ENCODE data around the gene WTIP. TPM values are rescaled to one million over a fixed set of nuclear protein-coding genes. Genes with fewer than 3 reads are reported as not detected.
"Not testable (repeated sequence)": the region's sequence is repeated elsewhere in the genome, so short reads cannot be mapped to it uniquely, and the experiment has no call there.

WTIP gene
- total RNA-seq, 4 donors from 2014 or later = 14.1 to 22.1 (median 16.7) TPM

DNA sequence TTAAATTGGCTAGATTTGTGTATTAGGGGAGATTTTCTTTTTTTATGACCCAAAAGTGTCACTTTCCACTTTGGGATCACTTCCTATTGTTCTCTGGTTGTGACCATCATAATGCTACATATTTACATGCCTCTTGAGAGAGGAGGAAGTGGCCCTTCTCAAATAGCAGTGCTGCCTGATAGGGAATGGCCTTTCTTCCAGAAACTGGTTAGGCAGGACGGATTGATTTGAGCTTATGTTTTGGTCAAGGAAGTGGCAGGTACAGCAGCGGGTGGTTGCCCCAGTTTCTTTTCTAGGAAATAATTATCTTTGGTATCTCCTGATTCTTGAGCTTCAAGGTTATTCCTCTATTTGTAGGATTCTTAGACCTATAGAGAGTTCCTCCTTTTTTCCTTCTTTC, 21.9 kb upstream of the WTIP start:
- no peaks in the 10 kb centered on the region for H3K27me3 ChIP-seq
- H3K4me3 ChIP-seq (replicated peaks in 1 of 3) = no peak overlapping the region
- DNase-seq = no peak
- no peak for TF ChIP-seq POLR2A (IDR thresholded peaks at IDR 0.05)
- TF ChIP-seq, protein P1, sequence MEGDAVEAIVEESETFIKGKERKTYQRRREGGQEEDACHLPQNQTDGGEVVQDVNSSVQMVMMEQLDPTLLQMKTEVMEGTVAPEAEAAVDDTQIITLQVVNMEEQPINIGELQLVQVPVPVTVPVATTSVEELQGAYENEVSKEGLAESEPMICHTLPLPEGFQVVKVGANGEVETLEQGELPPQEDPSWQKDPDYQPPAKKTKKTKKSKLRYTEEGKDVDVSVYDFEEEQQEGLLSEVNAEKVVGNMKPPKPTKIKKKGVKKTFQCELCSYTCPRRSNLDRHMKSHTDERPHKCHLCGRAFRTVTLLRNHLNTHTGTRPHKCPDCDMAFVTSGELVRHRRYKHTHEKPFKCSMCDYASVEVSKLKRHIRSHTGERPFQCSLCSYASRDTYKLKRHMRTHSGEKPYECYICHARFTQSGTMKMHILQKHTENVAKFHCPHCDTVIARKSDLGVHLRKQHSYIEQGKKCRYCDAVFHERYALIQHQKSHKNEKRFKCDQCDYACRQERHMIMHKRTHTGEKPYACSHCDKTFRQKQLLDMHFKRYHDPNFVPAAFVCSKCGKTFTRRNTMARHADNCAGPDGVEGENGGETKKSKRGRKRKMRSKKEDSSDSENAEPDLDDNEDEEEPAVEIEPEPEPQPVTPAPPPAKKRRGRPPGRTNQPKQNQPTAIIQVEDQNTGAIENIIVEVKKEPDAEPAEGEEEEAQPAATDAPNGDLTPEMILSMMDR (IDR thresholded peaks at IDR 0.05) = no peak
- 92 to 96% methylated on average over 2 of the region's 2 CpGs for WGBS, 2 donors
- intact Hi-C loops (cut with DNase I) = no loop called here
- H3K36me3 ChIP-seq = peaks cover 59 to 68% of the 10 kb centered on the region in 2 donors
- H3K4me1 ChIP-seq = no peaks in the 10 kb centered on the region
- H3K9me3 ChIP-seq = no peaks in the 10 kb centered on the region
- H3K27ac ChIP-seq = no peak overlapping the region

DNA sequence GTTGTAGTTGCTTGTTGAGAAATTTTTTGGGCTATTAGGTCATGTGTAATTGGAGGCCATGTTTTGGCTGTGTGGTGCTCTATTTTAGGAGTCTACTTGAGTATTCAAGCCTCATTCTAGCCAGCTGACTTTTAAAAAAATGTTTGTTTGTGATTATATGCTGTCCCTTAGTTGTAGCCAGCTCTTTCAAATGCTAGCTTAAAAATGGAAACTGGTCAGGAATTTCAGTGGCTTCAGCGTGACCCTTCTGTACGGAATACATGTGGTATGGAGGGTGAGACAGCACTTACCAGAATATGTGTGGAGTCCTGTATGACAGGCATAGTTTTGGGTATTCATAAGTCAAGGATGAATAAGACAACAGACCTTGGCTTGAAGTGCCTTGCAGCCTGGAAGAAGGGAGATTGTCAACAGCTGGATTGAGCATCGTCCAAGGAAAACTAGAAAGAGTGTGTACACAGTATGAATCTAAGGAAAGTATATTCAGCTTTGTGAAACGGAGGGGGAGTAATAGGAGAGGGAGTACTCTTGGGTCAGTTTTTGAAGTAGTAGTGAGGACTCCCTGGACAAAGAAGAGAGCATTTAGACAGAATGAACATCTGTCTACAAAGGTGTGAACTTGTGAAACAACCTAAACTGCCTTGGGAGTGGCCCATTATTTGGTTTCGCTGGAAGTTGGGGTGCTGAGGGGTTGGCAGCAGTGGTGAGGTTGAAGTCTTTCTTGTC, 20.0 kb upstream of the WTIP start:
- H3K36me3 ChIP-seq = peaks cover 54 to 76% of the 10 kb centered on the region in 2 donors
- no peak overlapping the region for H3K4me3 ChIP-seq (replicated peaks in 1 of 3)
- intact Hi-C loops (cut with DNase I) = no loop called here
- no peak overlapping the region for H3K27ac ChIP-seq
- TF ChIP-seq, protein P1 (IDR thresholded peaks at IDR 0.05) = no peak
- TF ChIP-seq POLR2A (IDR thresholded peaks at IDR 0.05) = no peak
- no peaks in the 10 kb centered on the region for H3K4me1 ChIP-seq
- 82 to 89% methylated on average over 5 of the region's 5 CpGs for WGBS, 2 donors
- H3K27me3 ChIP-seq = no peaks in the 10 kb centered on the region
- DNase-seq = no peak
- H3K9me3 ChIP-seq = no peaks in the 10 kb centered on the region

DNA sequence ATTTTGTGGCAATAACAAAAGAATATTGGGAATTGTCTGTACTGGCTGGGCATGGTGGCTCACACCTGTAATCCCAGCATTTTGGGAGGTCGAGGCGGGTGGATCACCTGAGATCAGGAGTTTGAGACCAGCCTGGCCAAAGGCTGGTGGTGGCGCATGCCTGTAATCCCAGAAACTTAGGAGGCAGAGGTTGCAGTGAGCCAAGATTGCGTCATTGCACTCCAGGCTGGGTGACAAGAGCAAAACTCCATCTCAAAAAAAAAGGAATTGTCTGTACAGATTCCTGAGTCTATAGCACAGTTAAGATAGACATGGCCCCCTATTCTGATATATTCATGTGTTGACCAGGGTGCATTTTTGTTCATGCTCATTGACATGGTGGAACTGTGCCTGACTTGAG, 16.8 kb upstream of the WTIP start:
- H3K27me3 ChIP-seq; DNase-seq; H3K4me1 ChIP-seq; H3K27ac ChIP-seq; H3K9me3 ChIP-seq; H3K4me3 ChIP-seq (replicated peaks in 1 of 3); intact Hi-C loops (cut with DNase I): not testable (repeated sequence)
- H3K36me3 ChIP-seq = peaks cover 67 to 90% of the 10 kb centered on the region in 2 donors
- WGBS, 2 donors = 96 to 98% methylated on average over 4 of the region's 4 CpGs

DNA sequence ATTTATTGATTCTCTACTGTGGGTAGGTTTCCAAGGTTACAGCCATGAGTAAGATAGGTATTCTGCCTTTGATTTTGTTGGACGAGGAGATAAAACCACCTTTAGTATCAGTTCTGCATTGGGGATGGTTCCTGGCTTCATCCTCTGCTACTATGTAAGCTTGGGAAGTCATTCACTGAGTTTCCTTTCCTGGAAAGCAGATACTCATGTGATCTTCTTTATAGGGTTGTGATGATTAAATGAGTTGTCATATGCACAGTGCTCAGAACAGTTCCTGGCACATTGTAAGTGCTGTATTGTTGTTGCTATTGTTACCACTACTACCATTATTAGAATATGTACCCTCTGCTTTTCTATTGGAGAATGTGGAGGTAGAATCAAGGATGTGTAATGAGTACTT, 13.1 kb upstream of the WTIP start:
- no peaks in the 10 kb centered on the region for H3K4me1 ChIP-seq
- no peak overlapping the region for H3K4me3 ChIP-seq (replicated peaks in 1 of 3)
- TF ChIP-seq, protein P1 (IDR thresholded peaks at IDR 0.05) = no peak
- no peak for TF ChIP-seq POLR2A (IDR thresholded peaks at IDR 0.05)
- H3K9me3 ChIP-seq = no peaks in the 10 kb centered on the region
- no peaks in the 10 kb centered on the region for H3K27me3 ChIP-seq
- intact Hi-C loops (cut with DNase I) = no loop called here
- H3K36me3 ChIP-seq = peaks cover 57 to 77% of the 10 kb centered on the region in 2 donors
- no peak for DNase-seq
- H3K27ac ChIP-seq = no peak overlapping the region
- WGBS, 2 donors = 73 to 79% methylated on average over 1 of the region's 1 CpG

DNA sequence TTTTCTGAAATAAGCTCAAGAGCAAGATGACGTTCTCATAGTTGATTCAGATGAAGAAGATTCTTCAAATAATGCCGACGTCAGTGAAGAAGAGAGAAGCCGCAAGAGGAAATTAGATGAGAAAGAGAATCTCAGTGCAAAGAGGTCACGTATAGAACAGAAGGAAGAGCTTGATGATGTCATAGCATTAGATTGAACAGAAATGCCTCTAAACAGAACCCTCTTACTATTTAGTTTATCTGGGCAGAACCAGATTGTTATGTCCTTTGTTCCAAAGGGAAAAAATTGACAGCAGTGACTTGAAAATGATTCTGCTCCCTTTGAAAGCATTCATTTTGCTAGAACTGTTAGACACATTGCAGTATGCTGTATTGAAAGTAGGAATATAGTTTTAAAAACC, 12.5 kb upstream of the WTIP start:
- H3K4me3 ChIP-seq (replicated peaks in 1 of 3); DNase-seq; H3K27ac ChIP-seq; H3K4me1 ChIP-seq; intact Hi-C loops (cut with DNase I); H3K27me3 ChIP-seq; H3K9me3 ChIP-seq: not testable (repeated sequence)
- WGBS, 2 donors = 90 to 92% methylated on average over 5 of the region's 5 CpGs
- H3K36me3 ChIP-seq = peaks cover 51 to 71% of the 10 kb centered on the region in 2 donors

DNA sequence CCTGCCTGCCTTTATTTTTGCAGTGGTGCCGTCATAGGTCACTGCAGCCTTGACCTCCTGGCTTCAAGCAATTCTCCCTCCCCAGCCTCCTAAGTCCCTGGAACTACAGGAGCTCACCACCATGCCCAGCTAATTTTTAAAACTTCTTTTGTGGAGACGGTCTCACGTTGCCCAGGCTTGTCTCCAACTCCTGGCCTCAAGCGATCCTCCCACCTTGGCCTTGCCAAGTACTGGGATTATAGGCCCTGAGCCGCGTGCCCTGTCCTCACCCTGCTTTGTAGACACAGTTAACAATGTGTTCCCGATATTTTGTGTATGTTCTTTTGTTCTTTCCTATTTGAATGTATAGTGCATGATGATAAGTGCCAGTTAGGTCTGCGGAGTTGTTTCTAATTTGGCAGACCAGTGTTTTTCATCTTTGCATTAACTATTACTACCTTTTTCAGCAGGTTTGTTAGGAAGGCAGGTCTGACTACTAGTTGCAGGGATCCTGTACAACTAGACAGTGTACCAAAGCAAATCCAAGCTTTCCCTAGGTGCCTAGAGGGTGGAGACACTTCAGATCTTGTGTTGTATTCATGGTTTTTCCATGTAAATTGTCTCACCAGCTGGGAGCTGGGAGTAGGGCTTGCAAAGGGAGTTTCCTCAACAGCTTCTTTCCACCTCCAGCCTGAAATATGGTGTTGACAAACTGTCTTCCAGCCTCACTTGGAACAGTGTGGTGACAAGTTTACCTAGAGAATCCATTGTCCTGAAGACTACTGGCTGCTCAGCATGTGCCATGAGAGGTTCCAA, 9.5 kb upstream of the WTIP start:
- Histone ChIP-seq H3K4me1 (no peaks in the 10 kb centered on the region), H3K27ac (no peak overlapping the region), H3K36me3 (peaks cover 41 to 44% of the 10 kb centered on the region in 2 donors), H3K9me3 (no peaks in the 10 kb centered on the region), H3K27me3 (no peaks in the 10 kb centered on the region), H3K4me3 (replicated peaks in 1 of 3) (no peak overlapping the region)
- intact Hi-C loops (cut with DNase I) = no loop called here
- DNase-seq = no peak
- WGBS, 2 donors = 92 to 93% methylated on average over 8 of the region's 8 CpGs
- TF ChIP-seq, protein P1 (IDR thresholded peaks at IDR 0.05) = no peak
- TF ChIP-seq POLR2A (IDR thresholded peaks at IDR 0.05) = no peak

Measured in thyroid gland (tissue), 4 donors.